Breast epithelium (tissue), 4 donors: Measurements from ENCODE around the gene SLC6A3. TPM values are rescaled to one million over a fixed set of nuclear protein-coding genes. Genes with fewer than 3 reads are reported as not detected.

Experiments
- DNase-seq, 2 donors: peaks; one replicate each; pipeline ENCODE4 v3.0.0-alpha.2; 2019; ENCODE audit warnings: low spot score in 2 of 2
- H3K27ac ChIP-seq, 2 donors: fragments of 200-600 bp; sonication (generic) in 1 of 2; one replicate each; pipeline ENCODE4 v1.5.1; 2016 to 2019; ENCODE audit warnings: mild to moderate bottlenecking in 1 of 2
- H3K27me3 ChIP-seq, 2 donors: fragments of 200-600 bp; sonication (generic) in 1 of 2; one replicate each; pipeline versions ENCODE4 v1.5.1 to v1.6.0; 2017 to 2019; ENCODE audit warnings: control low read depth in 1 of 2, mild to moderate bottlenecking in 1 of 2
- H3K36me3 ChIP-seq: fragments of 200-600 bp; one replicate; pipeline ENCODE4 v1.5.1; 2019
- H3K4me1 ChIP-seq, 2 donors: fragments of 200-600 bp; sonication (generic); one replicate each; pipeline ENCODE4 v1.5.1; 2016 to 2019; ENCODE audit warnings: control low read depth in 1 of 2
- H3K4me3 ChIP-seq, 3 donors: fragments of 200-600 bp; sonication (generic); 1 replicate in 2 of 3; 2 replicates in 1 of 3; pipeline ENCODE4 v1.5.1; 2016 to 2019; ENCODE audit warnings: mild to moderate bottlenecking in 3 of 3, moderate library complexity in 2 of 3
- H3K9me3 ChIP-seq, 2 donors: fragments of 200-600 bp; sonication (generic) in 1 of 2; one replicate each; pipeline ENCODE4 v1.5.1; 2016 to 2019; ENCODE audit warnings: control low read depth in 1 of 2
- CTCF ChIP-seq, 3 donors: fragments of 450-650 bp; IDR thresholded peaks; one replicate each; pipeline ENCODE4 v1.5.1; 2016 to 2017; ENCODE audit warnings: antibody characterized with exemption in 3 of 3, mild to moderate bottlenecking in 3 of 3, moderate library complexity in 3 of 3
- POLR2A ChIP-seq: fragments of 450-650 bp; IDR thresholded peaks from one replicate; pipeline ENCODE4 v1.6.1; 2016; ENCODE audit warnings: antibody characterized with exemption, mild to moderate bottlenecking, moderate library complexity
- POLR2AphosphoS5 ChIP-seq, 3 donors: sonication (generic); formaldehyde crosslinking; IDR thresholded peaks; one replicate each; pipeline ENCODE4 v1.6.1; 2017; ENCODE audit warnings: antibody characterized with exemption in 3 of 3
- intact Hi-C: fragments of 100-400 bp; cut with DNase I; formaldehyde crosslinking; loops from one replicate; pipeline ENCODE4 v1.15.1; 2023; ENCODE audit warnings: low total_unique reads
- total RNA-seq, 3 donors: library from RNA; depleted of rRNA; stranded (reverse); fragments of >200 nt; gene quantifications; one replicate each; pipeline ENCODE4 v1.1.0, GENCODE V29; 2016

Gene SLC6A3
- total RNA-seq, 3 donors from 2014 or later: under 0.01 to 0.32 (median 0.15) TPM

- Histone ChIP-seq H3K36me3 (no peaks in the 10 kb centered on the region), H3K4me1 (peaks cover 0 to 6% of the 10 kb centered on the region in 2 donors), H3K27me3 (peaks cover 0 to 16% of the 10 kb centered on the region in 2 donors), H3K27ac (no peak overlapping the region), H3K9me3 (no peaks in the 10 kb centered on the region), H3K4me3 (no peak overlapping the region)
- TF ChIP-seq POLR2AphosphoS5 (IDR thresholded peaks at IDR 0.05) (no peak), CTCF (IDR thresholded peaks at IDR 0.05) (no peak), POLR2A (no peak)
- no peak for DNase-seq
- intact Hi-C loops: no loop called here
These were observed 63.6 kb downstream of the SLC6A3 start for GRCh38 chr5:1381370-1382247.

- Histone ChIP-seq H3K36me3 (no peaks in the 10 kb centered on the region), H3K4me1 (peaks cover 0 to 4% of the 10 kb centered on the region in 2 donors), H3K9me3 (no peaks in the 10 kb centered on the region), H3K27me3 (peaks cover 0 to 16% of the 10 kb centered on the region in 2 donors), H3K4me3 (peak overlapping the region in 1 of 3 donors; percentile 57), H3K27ac (no peak overlapping the region)
- intact Hi-C loops: no loop called here
- no peak for TF ChIP-seq POLR2AphosphoS5 (IDR thresholded peaks at IDR 0.05)
- no peak for TF ChIP-seq CTCF (IDR thresholded peaks at IDR 0.05)
- no peak for TF ChIP-seq POLR2A
- no peak for DNase-seq
These were observed 64.3 kb downstream of the SLC6A3 start for GRCh38 chr5:1380910-1381309.

- no peaks in the 10 kb centered on the region for H3K9me3 ChIP-seq
- peaks cover 0 to 4% of the 10 kb centered on the region in 2 donors for H3K4me1 ChIP-seq
- intact Hi-C loops: no loop called here
- no peak overlapping the region for H3K27ac ChIP-seq
- no peaks in the 10 kb centered on the region for H3K36me3 ChIP-seq
- DNase-seq: peak in 1 of 2 donors; percentile 23
- peak overlapping the region; percentile 11 to 57 (median 26) for H3K4me3 ChIP-seq
- H3K27me3 ChIP-seq: peaks cover 0 to 16% of the 10 kb centered on the region in 2 donors
- TF ChIP-seq CTCF (IDR thresholded peaks at IDR 0.05) (peak in 1 of 3 donors; percentile 68), POLR2A (no peak)
These were observed 65.0 kb downstream of the SLC6A3 start for GRCh38 chr5:1380011-1380817.

GRCh38 chr5:1378866-1379659, 66.2 kb downstream of the SLC6A3 start:
- TF ChIP-seq POLR2AphosphoS5 (IDR thresholded peaks at IDR 0.05): no peak
- no peak for TF ChIP-seq CTCF (IDR thresholded peaks at IDR 0.05)
- TF ChIP-seq POLR2A: no peak
- H3K27me3 ChIP-seq: peaks cover 0 to 23% of the 10 kb centered on the region in 2 donors
- no peak overlapping the region for H3K4me3 ChIP-seq
- DNase-seq: no peak
- intact Hi-C loops: no loop called here
- no peaks in the 10 kb centered on the region for H3K36me3 ChIP-seq
- no peaks in the 10 kb centered on the region for H3K9me3 ChIP-seq
- peaks cover 0 to 4% of the 10 kb centered on the region in 2 donors for H3K4me1 ChIP-seq
- no peak overlapping the region for H3K27ac ChIP-seq
